ENCODE measurements around the gene ANKRD63.

GRCh38 chr15:40235201-40235885, 47.5 kb downstream of the ANKRD63 start:
- TF ChIP-seq CTCF (IDR thresholded peaks at IDR 0.05), result no peak
- TF ChIP-seq POLR2A (IDR thresholded peaks at IDR 0.05), result no peak
- no peak for TF ChIP-seq POLR2AphosphoS5 (IDR thresholded peaks at IDR 0.05)
